DND-41 (cell line): ENCODE results near the gene CCDC51.

Experiments used
- CTCF ChIP-seq: IDR thresholded peaks from 2 replicates; pipeline ENCODE4 v1.5.1; 2012; ENCODE audit warnings: borderline replicate concordance, low read length, moderate library complexity, mild to moderate bottlenecking; ENCODE audit not compliant: poor library complexity, severe bottlenecking; ENCODE audit errors: extremely low read depth
- EZH2 ChIP-seq: IDR thresholded peaks from 3 replicates; pipeline ENCODE4 v1.6.1; 2012; ENCODE audit warnings: borderline replicate concordance, low read depth, mild to moderate bottlenecking, moderate library complexity, low read length, inconsistent platforms; ENCODE audit not compliant: severe bottlenecking

GRCh38 chr3:48437812-48438211 lies 2.1 kb downstream of the CCDC51 start:
- TF ChIP-seq CTCF (no peak), EZH2 (no peak)
